Measurements from ENCODE around the gene MTG2. TPM values are rescaled to one million over a fixed set of nuclear protein-coding genes. Genes with fewer than 3 reads are reported as not detected.
A peak's percentile ranks its signal among the peaks of the same experiment; 100 is the strongest.

MTG2 gene
- total RNA-seq, 2 donors from 2014 or later, result 40.0 to 53.0 TPM

- peak overlapping the region; percentile 84 to 87 for H3K27ac ChIP-seq
- intact Hi-C loops (cut with DNase I), result loop anchor here (10.0 kb wide), 1 partner anchor 201 kb away; the partner anchor contains the start of gene RPS21
- H3K4me1 ChIP-seq (replicated peaks), result peaks cover 4% of the 10 kb centered on the region
- no peaks in the 10 kb centered on the region for H3K27me3 ChIP-seq (replicated peaks; ENCODE audit: insufficient read depth)
- peak overlapping the region; percentile 74 to 79 for H3K4me3 ChIP-seq
- no peak for TF ChIP-seq POLR2AphosphoS5 (IDR thresholded peaks at IDR 0.05)
- no peak for TF ChIP-seq POLR2A (IDR thresholded peaks at IDR 0.05)
- TF ChIP-seq CTCF (IDR thresholded peaks at IDR 0.05), result no peak
- no peaks in the 10 kb centered on the region for H3K36me3 ChIP-seq
- DNase-seq (ENCODE audit: low spot score), result no peak
- 25% methylated on average over 25 of the region's 25 CpGs for WGBS
- no peaks in the 10 kb centered on the region for H3K9me3 ChIP-seq
Observed at GRCh38 chr20:62183426-62184142, 756 bp downstream of the MTG2 start.

- Histone ChIP-seq H3K27me3 (replicated peaks; ENCODE audit: insufficient read depth) (no peaks in the 10 kb centered on the region), H3K9me3 (no peaks in the 10 kb centered on the region), H3K4me3 (no peak overlapping the region), H3K4me1 (replicated peaks) (peaks cover 4% of the 10 kb centered on the region), H3K27ac (no peak overlapping the region), H3K36me3 (no peaks in the 10 kb centered on the region)
- intact Hi-C loops (cut with DNase I), result loop anchor here (10.0 kb wide), 1 partner anchor 199 kb away; the partner anchor contains the start of gene RPS21
- WGBS, result 70% methylated on average over 3 of the region's 3 CpGs
- DNase-seq (ENCODE audit: low spot score), result no peak
- TF ChIP-seq CTCF (IDR thresholded peaks at IDR 0.05), result no peak
- no peak for TF ChIP-seq POLR2A (IDR thresholded peaks at IDR 0.05)
- no peak for TF ChIP-seq POLR2AphosphoS5 (IDR thresholded peaks at IDR 0.05)
Observed at GRCh38 chr20:62186096-62186426, 3.2 kb downstream of the MTG2 start.

GRCh38 chr20:62186887-62187866 is 4.3 kb downstream of the MTG2 start:
- intact Hi-C loops (cut with DNase I), result loop anchor here (10.0 kb wide), 1 partner anchor 198 kb away; the partner anchor contains the start of gene RPS21
- Histone ChIP-seq H3K4me1 (replicated peaks) (peaks cover 4% of the 10 kb centered on the region), H3K36me3 (no peaks in the 10 kb centered on the region), H3K27ac (no peak overlapping the region), H3K4me3 (no peak overlapping the region), H3K27me3 (replicated peaks; ENCODE audit: insufficient read depth) (no peaks in the 10 kb centered on the region), H3K9me3 (no peaks in the 10 kb centered on the region)
- WGBS, result 78% methylated on average over 13 of the region's 13 CpGs
- TF ChIP-seq POLR2A (IDR thresholded peaks at IDR 0.05), result no peak
- DNase-seq (ENCODE audit: low spot score), result no peak

- H3K27me3 ChIP-seq (replicated peaks; ENCODE audit: insufficient read depth), result no peaks in the 10 kb centered on the region
- intact Hi-C loops (cut with DNase I), result no loop called here
- no peaks in the 10 kb centered on the region for H3K4me1 ChIP-seq (replicated peaks)
- no peak for DNase-seq (ENCODE audit: low spot score)
- H3K36me3 ChIP-seq, result no peaks in the 10 kb centered on the region
- no peak for TF ChIP-seq POLR2AphosphoS5 (IDR thresholded peaks at IDR 0.05)
- TF ChIP-seq POLR2A (IDR thresholded peaks at IDR 0.05), result no peak
- TF ChIP-seq CTCF (IDR thresholded peaks at IDR 0.05), result no peak
- no peak overlapping the region for H3K27ac ChIP-seq
- no peak overlapping the region for H3K4me3 ChIP-seq
- H3K9me3 ChIP-seq, result no peaks in the 10 kb centered on the region
- WGBS, result 75% methylated on average over 25 of the region's 25 CpGs
Observed at GRCh38 chr20:62190639-62191411, 8.0 kb downstream of the MTG2 start.
